HG03565 (cell line): ENCODE data around the gene DSCAM.
"Not testable (repeated sequence)": the region's sequence is repeated elsewhere in the genome, so short reads cannot be mapped to it uniquely, and the experiment has no call there.

ENCODE experiments used
- ATAC-seq: cut with Tn5 transposase; IDR thresholded peaks from one replicate; pipeline ENCODE4 v1.9.1; 2021; ENCODE audit warnings: mild to moderate bottlenecking, moderate library complexity; ENCODE audit not compliant: unreplicated experiment

DSCAM gene

DNA sequence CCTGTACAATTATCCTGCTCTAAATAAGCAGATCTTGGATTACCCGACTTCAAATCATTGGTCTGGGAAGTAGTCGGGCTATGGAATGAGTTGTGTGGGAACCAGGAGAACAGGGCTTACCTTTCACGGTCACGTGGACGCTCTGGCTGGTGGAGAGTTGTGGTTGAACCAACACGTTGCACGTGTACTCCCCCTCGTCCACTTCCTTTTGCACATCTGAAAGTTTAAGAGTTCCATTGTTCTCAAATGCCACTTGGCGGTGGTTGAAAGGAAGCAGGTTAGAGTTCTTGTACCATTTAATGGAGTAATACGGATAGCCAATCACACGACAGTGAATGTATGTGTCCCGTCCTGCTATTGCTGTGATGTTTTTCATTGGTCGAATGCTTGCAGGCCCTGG, 509.0 kb downstream of the DSCAM start:
- no peak for ATAC-seq

DNA sequence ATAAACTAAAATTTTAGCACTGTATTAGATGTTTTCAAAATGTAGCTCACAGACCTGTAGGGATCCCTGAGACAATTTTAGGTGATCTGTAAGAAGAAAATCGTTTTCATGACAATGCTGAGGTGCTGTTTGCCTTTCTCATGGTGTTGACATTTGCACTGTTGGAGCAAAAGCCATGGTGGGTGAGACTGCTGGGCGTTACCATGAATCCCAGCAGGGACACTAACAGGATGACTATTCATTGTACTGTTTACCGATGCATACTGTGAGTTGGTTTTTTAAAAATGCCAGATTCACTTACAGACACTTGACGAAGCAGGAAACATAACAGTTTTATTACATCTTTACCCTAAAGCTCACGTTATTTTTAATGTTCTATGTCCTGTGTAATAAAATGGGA, 511.3 kb downstream of the DSCAM start:
- ATAC-seq: no peak

DNA sequence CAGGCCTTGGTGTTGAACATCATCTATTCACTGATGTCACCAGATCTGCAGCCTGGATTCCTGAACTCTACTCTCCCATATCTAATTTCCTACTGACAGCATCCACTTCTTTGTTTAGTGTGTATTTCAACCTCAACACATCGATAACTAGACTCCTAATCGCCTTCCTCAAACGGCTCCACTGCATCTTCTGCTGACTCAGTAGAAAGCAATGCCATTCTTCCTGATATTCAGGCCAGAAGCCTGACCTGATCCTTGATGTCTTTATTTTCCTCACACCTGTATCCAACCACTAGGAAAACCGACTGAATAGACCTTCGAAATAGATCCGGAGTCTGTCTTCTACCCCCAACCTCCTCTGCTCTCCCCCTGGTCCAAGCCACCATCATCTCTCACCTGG, 512.8 kb downstream of the DSCAM start:
- ATAC-seq: no peak

DNA sequence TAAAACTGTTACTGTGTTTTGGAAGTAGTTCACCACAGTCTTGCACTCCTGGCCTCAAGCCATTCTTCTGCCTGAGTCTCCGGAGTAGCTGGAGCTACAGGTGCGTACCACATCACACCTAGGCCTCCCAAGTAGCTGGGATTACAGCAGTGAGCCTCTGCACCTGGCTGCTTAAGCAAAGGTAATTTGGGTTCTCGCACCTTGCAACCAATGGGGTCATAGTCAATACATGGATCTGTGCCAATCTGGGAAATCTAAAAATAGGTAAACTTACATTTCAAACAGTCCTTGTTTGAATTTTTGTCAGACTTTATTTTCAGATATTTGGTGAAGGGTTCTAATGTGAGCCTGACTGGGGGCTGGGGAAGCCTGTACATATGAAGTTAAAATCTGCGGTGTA, 513.2 kb downstream of the DSCAM start:
- ATAC-seq: no peak

DNA sequence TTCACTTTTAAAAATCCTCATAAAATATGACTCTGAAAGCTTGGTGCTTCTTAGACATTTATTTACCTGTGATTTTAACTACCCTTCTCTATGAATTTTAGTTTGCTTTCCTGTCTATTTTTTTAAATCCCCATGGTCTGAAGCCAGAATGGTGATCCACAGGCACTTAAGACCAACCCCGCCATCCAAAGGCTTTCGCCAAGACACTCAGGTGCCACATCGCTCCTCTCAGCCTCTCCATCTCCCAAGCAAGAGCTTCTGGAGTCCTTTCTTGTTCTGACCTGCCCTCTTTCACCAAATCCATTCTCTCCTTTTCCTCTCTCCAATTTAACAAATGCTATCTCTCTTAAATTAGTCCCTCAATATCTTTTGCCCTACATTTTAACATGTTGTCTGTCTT, 515.2 kb downstream of the DSCAM start:
- ATAC-seq: no peak

DNA sequence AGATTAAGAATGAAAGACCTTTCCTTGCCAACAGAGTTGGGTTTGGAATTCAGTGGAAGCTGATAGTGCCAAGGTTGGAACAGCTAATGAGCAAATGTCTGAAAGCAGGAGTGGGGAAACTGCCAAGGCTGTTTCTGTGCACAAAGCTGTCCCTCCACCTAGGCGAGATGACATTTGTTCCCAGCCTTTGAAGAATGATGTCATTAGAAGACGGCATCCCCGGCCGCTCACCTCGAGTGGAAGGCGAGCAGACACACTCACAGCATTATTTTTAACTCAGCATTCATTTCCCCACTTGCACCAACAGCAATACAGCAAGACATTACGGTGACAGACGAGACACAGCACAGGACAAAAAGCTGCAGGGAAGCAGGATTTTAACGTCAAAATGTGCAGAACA, 515.8 kb downstream of the DSCAM start:
- ATAC-seq: no peak

DNA sequence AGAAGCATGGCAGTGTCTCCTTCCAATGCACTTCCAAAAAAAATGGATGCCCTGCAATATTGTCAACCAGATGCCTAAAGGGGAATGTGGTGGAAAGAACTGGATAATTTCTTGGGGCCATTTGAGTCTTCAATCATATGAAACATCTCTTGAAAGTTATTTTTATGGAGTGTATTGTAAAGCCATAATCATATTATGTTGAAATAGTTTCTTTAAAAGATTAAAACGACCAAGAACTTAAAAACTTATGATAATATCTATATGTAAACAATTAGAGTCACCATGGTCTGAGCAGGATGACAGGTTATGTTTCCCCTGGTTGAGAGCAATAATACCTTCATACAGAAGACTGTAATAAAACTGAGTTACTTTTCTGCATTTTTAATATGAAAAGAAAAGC, 522.6 kb downstream of the DSCAM start:
- ATAC-seq: no peak

DNA sequence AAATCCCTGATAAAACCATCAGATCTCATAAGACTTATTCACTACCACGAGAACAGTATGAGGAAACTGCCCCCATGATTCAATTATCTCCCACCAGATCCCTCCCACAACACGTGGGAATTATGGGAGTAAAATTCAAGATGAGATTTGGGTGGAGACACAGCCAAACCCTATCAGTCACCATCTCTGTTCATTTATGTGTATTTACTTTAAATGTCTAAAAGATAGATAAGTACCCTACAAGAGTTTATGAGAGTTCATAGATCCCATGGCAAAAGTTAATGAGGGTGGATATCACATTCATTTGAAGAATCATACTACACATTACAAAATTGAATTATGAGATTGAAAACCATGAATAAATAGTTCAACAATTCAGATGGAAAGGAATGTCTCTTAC, 526.2 kb downstream of the DSCAM start:
- ATAC-seq: not testable (repeated sequence)

DNA sequence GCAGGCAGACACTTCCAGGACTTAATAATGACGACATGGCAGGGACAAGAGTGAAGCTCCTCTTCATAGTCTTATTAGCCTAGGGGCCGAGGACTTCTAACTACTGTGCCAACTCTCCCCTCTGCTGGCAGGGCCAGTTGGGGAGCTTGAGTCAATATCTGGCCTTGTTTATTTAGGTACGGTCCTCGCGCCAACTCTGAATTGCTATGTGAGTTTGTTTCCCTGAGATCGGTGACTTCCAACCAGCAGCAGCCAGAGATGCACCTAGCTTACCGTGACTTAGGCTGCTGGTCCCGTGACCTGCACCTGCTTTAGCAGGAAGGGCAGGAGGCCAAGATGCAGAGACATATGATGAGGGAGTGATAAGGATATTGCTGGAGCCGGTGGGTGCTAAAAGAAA, 528.6 kb downstream of the DSCAM start:
- no peak for ATAC-seq

DNA sequence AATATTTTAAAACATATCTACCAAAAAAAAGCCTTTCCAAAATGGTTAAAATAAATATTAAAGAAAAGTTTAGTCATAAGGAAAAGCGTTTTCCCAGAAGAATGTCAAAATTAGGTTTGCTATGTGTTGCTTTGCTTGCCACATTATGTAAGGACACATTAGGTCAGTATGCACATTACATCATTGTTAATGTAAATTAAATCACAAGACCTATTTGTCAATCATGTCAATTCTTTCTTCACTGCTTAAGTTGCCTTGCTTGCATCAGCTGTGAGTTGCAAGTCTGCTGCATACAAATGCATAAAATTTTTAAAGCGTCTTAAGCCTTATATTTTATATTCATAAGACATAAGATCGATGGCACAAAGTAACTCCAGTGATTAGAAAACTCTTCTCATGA, 530.9 kb downstream of the DSCAM start:
- no peak for ATAC-seq

DNA sequence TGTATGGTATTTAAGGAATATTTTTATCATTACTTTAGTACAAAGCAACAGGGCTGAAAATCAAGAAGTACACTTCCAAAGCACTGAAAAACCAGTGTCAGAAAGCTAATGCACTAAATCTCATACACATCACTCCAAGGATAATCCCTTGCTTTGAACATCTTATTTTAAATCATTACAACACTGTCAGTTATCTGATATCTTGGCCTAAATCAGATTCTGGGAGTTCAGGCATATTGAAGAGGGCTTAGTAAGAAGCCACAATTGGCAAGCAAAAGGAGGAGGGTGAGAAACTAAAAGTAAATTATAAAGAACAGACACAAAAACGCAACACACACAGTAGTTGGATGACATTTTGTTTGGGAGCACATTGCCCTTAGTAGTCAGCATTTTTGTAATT, 531.3 kb downstream of the DSCAM start:
- no peak for ATAC-seq

DNA sequence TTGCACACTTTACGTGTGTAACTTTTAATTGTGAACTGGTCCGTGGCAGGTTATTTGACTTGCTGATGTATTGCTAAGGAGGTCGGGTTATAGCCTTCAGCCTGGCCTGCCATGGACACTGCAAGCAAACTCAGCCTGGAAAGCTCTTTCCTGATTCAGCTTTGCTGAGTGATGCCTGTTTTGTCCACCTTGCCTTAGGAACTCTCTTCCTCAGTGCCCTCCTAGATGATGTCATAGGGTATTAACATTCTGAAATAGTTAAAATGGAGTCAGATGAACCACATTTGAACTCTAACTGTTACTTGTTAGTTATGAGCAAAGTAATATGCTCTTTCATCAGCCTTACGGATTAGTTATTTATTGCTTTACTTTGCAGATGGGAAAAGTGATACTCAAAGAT, 533.7 kb downstream of the DSCAM start:
- ATAC-seq: no peak

DNA sequence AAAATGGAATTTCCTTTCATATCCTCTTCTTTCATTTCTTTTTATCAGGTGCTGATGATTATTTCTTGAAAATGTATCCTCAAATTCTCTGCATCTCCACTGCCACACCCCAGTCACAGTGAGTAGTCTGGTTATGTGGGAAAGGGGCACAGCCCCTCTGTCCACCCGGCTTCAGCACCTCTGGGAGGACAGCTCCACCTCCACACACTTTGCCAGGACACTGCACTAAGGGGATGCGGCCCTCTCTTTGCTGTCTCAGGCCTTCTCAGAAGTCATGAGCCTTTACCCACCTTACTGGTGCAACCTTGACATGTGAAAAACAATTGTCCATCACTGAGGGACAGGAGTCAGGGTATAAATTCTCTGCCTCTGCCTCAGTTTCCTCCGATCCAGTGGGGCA, 546.7 kb downstream of the DSCAM start:
- ATAC-seq: no peak

DNA sequence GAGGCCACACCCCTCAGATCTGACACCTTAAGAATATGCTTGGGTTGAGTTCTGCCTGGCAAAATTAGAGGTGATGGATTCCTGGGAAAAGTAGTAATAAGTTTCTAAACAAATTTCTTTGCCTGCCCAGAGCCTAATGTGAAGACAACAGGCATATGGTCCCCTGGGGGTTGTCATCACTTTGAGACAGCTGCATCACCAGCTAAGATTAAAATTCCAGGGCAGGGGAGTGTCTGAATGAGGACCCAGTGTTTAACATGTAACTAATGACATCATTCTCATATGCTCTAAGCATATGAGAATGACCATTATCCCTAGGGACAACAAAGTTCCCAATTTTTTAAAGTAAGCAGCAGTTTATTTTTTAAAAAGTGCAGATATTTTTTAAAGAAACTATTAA, 547.5 kb downstream of the DSCAM start:
- no peak for ATAC-seq

DNA sequence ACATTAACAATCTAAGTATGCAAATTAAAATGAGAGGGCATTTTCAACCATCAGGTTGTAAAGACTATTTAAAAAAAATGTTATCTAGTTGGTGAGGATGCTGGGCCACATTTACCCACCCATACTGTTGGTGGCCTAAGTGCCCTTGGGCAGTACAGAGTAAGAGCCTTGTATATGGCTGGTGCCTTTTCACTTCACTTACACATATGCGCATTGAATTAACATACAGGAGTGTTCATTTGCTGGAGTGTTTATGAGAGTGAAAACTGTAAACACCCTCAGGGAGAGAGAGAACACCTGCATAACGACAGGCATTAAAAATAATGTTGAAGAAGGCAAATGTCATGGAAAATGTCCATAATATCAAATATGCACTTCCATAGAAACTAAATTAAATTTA, 552.6 kb downstream of the DSCAM start:
- ATAC-seq: no peak

DNA sequence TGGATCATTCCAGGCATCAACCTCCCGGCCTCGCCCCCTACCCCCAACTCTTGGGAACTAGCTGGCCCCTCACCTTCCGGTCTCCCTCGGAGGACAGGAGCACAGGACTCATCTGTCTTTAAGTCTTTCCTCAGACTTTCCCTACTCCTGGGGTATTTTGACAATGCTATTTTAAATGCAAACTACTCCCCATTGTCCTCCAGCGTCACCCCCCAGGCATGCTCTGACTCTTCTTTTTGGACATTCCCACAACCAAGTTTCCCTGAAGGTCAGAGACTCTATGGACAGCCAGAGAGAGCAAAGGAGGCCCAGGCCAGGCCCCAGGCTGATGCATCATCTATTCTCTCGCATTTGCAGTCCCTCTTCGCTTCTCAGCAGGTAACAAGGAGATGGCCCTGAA, 555.4 kb downstream of the DSCAM start:
- ATAC-seq: no peak

DNA sequence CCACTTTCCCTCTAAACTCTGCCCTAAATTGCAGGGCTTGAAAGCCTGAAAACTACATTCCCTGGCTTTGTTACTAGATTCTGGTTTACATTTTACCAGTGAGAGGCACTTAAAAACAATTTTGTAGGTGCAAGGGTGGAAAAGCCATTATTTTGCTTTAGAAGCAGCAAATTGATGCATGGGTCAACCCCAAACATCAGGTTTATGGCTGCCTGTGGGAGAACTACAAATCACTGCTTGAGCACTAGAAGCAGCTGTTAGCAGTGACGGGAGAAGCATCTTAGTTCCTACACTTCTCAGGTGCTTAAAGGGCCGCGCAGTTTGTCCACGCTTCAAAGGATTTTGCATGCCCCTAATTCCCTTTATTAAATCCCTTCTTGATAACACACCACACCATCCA, 562.5 kb downstream of the DSCAM start:
- no peak for ATAC-seq

DNA sequence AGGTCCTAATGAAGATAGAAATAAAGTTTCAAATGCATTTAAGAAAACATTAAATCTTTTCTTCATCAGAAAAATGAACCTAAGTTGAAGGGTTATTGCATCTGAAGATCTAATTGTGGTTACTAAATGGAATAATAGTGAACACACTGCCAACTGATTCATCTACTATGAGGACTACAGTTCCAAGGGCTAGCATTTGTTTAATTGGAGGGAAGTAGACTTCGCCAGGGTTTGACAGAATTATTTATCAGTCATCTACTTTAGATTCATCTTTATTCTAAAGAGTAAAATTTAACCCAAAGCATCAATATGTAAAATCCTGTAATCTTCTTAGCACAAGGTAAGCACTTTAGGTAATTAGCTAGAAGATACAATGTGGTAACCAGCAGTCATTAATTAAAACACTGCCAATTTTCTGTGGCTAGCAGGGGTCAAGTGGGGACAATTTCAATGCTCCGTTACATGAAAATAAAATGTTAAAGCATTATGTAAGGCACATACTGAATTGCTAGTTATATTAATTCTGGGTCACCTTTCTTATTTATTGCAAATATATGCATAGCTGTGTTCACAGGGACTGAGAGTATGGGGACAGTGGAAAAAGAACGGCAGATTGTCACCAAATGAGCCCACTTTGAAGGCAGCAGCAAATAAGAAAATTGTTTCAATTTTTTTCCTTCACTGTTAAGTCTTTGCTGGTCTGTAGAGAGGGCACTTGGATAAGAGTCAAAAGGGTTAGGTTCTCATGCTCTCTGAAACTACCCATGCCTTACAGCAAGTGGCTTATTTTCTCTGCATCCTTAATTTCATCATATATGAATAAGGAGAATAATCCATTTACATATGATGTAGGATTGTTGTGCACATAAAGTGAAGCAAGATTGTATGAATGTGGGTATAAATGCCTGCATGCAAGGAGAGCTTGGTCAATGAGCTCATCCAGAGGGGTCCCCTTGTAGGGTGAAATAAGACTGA, 563.8 kb downstream of the DSCAM start:
- ATAC-seq: no peak

DNA sequence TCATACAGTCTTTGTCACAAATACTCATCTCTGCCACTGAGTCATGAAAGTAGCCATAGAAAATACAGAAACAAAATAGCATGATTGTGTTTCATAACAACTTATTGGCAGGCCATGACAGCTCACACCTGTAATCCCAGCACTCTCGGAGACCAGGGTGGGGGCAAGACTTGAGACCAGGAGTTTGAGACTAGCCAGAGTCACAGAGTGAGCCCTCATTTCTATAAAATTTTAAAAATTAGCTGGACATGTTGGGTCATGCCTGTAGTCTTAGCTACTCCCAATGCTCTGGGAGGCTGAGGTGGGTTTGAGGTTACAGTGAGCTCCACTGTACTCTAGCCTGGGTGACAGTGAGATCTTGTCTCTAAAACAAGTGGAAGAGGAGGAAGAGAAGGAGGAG, 568.6 kb downstream of the DSCAM start:
- ATAC-seq: no peak

DNA sequence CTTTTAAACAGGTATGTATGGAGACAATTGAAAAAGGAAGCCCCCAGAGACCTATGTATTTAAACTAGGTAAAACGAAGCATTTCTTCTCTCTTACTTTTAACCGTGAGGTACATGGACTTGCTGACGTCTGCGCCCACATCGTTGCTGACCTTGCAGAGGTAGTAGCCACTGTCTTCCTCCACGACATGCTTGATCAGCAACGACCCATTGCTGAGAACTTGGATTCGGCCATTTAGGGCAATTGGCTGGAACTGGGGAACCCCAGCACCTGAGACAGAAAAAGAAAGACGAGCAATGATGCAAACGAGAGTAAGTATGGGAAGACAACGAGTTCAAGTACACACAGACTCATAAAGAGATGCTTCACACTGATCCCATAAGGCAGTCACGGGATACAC, 571.0 kb downstream of the DSCAM start:
- ATAC-seq: no peak

DNA sequence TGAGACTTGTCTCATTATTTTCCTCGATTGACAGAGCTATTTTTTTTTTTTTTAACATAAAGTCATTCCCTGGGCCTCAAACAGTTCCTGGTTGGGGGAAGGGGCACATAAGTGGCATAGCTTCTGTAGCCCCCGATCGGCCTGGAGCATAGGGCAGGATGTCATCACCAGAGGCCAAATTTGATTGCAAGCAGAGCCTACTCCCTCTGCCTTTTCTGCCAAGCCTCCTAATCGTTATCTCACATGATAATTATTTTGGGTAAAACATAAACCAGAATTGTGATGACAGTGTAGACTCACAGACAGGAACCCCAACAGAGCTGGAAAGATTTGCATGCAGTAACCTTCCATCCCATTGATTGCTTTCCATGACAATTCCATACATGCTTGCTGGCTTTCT, 574.9 kb downstream of the DSCAM start:
- ATAC-seq: no peak

DNA sequence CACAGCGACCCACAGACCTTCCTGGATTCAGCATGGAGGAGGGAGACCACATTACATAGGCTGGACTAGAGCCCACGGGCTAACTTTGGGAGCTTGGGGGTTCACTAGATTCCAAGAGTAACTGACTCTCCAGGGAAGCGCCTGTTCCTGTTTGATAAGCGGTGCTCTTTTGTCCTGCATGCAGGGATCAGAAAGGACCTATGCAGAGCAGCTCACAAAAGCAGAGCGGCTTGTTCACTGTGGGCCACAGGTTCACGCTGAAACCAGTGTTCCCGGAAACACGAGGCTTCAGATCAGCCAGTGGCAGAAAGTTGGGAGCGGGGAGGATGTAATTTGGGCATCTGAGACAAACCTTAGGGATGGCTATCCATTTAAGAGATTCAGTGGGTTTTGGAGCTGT, 575.8 kb downstream of the DSCAM start:
- ATAC-seq: no peak

DNA sequence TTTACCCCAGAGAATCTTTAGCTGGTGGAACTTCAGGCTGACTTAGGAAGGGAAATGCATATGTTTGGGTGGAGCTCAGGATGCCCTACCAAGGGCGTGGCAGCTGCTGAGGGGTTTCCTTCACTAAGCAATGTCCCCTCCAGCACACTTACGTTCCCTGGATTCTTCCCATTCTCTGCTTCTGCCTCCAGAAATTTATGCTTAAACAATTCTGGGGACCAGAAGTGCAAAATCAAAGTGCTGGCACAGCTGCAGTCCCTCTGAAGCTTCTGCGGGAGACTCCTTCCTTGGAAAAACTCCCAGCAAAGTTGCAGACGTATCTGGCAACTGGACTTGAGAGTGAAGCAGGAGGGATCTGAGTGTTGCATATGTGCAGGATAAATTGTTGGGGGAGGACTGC, 576.9 kb downstream of the DSCAM start:
- ATAC-seq: no peak
